Measurements from ENCODE around the gene VWA8. TPM values are rescaled to one million over a fixed set of nuclear protein-coding genes. Genes with fewer than 3 reads are reported as not detected.

VWA8 gene
- polyA plus RNA-seq, 1 of the 3 experiments (the other 2 are of a cell fraction): 5.5 TPM

GRCh38 chr13:41976476-41976875 is 15.6 kb upstream of the VWA8 start (continued):
- TF ChIP-seq REST (IDR thresholded peaks at IDR 0.05; ENCODE audit: low read depth, low read length) (no peak), YY1 (IDR thresholded peaks at IDR 0.05; ENCODE audit: low read depth) (no peak), TEAD4 (IDR thresholded peaks at IDR 0.05; ENCODE audit: borderline replicate concordance, insufficient read depth) (no peak)
- TF ChIP-seq, protein P1, sequence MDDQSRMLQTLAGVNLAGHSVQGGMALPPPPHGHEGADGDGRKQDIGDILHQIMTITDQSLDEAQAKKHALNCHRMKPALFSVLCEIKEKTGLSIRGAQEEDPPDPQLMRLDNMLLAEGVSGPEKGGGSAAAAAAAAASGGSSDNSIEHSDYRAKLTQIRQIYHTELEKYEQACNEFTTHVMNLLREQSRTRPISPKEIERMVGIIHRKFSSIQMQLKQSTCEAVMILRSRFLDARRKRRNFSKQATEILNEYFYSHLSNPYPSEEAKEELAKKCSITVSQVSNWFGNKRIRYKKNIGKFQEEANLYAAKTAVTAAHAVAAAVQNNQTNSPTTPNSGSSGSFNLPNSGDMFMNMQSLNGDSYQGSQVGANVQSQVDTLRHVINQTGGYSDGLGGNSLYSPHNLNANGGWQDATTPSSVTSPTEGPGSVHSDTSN (IDR thresholded peaks at IDR 0.05): no peak

GRCh38 chr13:41974262-41974900 is 13.5 kb upstream of the VWA8 start:
- no peak for TF ChIP-seq NRF1 (IDR thresholded peaks at IDR 0.05; ENCODE audit: low read depth, low read length)
- TF ChIP-seq FOXJ3 (CRISPR knock-in tag; IDR thresholded peaks at IDR 0.05): no peak
- TF ChIP-seq FOSL2 (IDR thresholded peaks at IDR 0.05; ENCODE audit: borderline replicate concordance, low read depth): no peak
- no peak for TF ChIP-seq RCOR1 (IDR thresholded peaks at IDR 0.05; ENCODE audit: low read length)
- no peak for TF ChIP-seq TEAD4 (IDR thresholded peaks at IDR 0.05; ENCODE audit: borderline replicate concordance, insufficient read depth)
- no peak for TF ChIP-seq POLR2AphosphoS5 (IDR thresholded peaks at IDR 0.05; ENCODE audit: low read depth, low read length)
- TF ChIP-seq RXRA (IDR thresholded peaks at IDR 0.05; ENCODE audit: borderline replicate concordance, low read depth): no peak
- TF ChIP-seq, protein P2, sequence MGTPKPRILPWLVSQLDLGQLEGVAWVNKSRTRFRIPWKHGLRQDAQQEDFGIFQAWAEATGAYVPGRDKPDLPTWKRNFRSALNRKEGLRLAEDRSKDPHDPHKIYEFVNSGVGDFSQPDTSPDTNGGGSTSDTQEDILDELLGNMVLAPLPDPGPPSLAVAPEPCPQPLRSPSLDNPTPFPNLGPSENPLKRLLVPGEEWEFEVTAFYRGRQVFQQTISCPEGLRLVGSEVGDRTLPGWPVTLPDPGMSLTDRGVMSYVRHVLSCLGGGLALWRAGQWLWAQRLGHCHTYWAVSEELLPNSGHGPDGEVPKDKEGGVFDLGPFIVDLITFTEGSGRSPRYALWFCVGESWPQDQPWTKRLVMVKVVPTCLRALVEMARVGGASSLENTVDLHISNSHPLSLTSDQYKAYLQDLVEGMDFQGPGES (IDR thresholded peaks at IDR 0.05; ENCODE audit: low read depth, low read length): no peak
- TF ChIP-seq REST (IDR thresholded peaks at IDR 0.05; ENCODE audit: low read depth, low read length): no peak
- TF ChIP-seq FOXM1 (IDR thresholded peaks at IDR 0.05; ENCODE audit: low read depth): no peak
- no peak for TF ChIP-seq CTCF (IDR thresholded peaks at IDR 0.05)
- no peak for TF ChIP-seq ELF1 (IDR thresholded peaks at IDR 0.05)

More at GRCh38 chr13:41974262-41974900, 13.5 kb upstream of the VWA8 start:
- H3K9me3 ChIP-seq: no peaks in the 10 kb centered on the region
- DNase-seq: no peak
- H3K27ac ChIP-seq (ENCODE audit: low read depth in 2 of 2, low read length in 1 of 2): no peak overlapping the region
- no peaks in the 10 kb centered on the region for H3K9me2 ChIP-seq
- H3K9ac ChIP-seq: no peak overlapping the region
- H3K27me3 ChIP-seq (ENCODE audit: insufficient read depth): no peaks in the 10 kb centered on the region
- 89% methylated on average over 11 of the region's 11 CpGs for WGBS (ENCODE audit: low lambda C conversion rate)
- no peaks in the 10 kb centered on the region for H3K4me1 ChIP-seq (ENCODE audit: control insufficient read depth in 1 of 2, insufficient read depth in 2 of 2, low read depth in 1 of 2, low read length in 1 of 2)
- no peak overlapping the region for H3K4me3 ChIP-seq (ENCODE audit: low read depth in 2 of 2, low read length in 1 of 2)
- H4K20me1 ChIP-seq (ENCODE audit: insufficient read depth): no peaks in the 10 kb centered on the region
- H2AFZ ChIP-seq (ENCODE audit: low read depth): no peak overlapping the region
- no peak overlapping the region for H3K4me2 ChIP-seq
- ChIA-PET CTCF (interaction anchor here (1.2 kb wide), 1 partner anchor 34 kb away, joined by 3 read pairs; no protein-coding TSS in a partner anchor), POLR2A (no interaction called here)
- no peaks in the 10 kb centered on the region for H3F3A ChIP-seq (replicated peaks; ENCODE audit: insufficient read depth)
- H3K36me3 ChIP-seq (replicated peaks in 1 of 2; ENCODE audit: control insufficient read depth in 1 of 2, insufficient read depth in 2 of 2, low read length in 1 of 2): no peaks in the 10 kb centered on the region
- H3K79me2 ChIP-seq (ENCODE audit: insufficient read depth): no peaks in the 10 kb centered on the region
